Natural killer cell treated with Interleukin-12 subunit alpha and Interleukin-12 subunit beta and Interleukin-15 and Interleukin-18, amount 100 ng/mL, for 72 hours (primary cell): ENCODE results near the gene THY1. TPM values are rescaled to one million over a fixed set of nuclear protein-coding genes. Genes with fewer than 3 reads are reported as not detected.

Experiments used
- ATAC-seq, 2 donors: fragments of 150-1000 bp; cut with Tn5 transposase in 1 of 2; sonication (Bioruptor Pico), chemical (Tn5 transposase) in 1 of 2; 2 replicates each; pipeline ENCODE4 v1.10.0; 2021
- DNase-seq: peaks from one replicate; pipeline ENCODE4 v3.0.0; 2022; ENCODE audit warnings: low spot score
- H3K27ac Mint-ChIP-seq, 2 donors: 1 replicate in 1 of 2; 2 replicates in 1 of 2; pipeline ENCODE4 v1.8.0; 2022; ENCODE audit warnings: mixed read lengths in 2 of 2, mild to moderate bottlenecking in 1 of 2, moderate library complexity in 1 of 2
- H3K27me3 Mint-ChIP-seq, 2 donors: 1 replicate in 1 of 2; 2 replicates in 1 of 2; pipeline ENCODE4 v1.8.0; 2022; ENCODE audit warnings: mixed read lengths in 2 of 2
- H3K36me3 Mint-ChIP-seq: one replicate; pipeline ENCODE4 v1.8.0; 2022; ENCODE audit warnings: mixed read lengths
- H3K4me1 Mint-ChIP-seq, 2 donors: 1 replicate in 1 of 2; 2 replicates in 1 of 2; pipeline ENCODE4 v1.8.0; 2022; ENCODE audit warnings: low read depth in 2 of 2, mixed read lengths in 2 of 2, mild to moderate bottlenecking in 1 of 2
- H3K4me3 Mint-ChIP-seq: one replicate; pipeline ENCODE4 v1.8.0; 2022; ENCODE audit warnings: mixed read lengths
- H3K9me3 Mint-ChIP-seq: 2 replicates; pipeline ENCODE4 v1.8.0; 2022; ENCODE audit warnings: mixed read lengths
- total RNA-seq, 2 donors: library from RNA; stranded (reverse); gene quantifications; one replicate each; pipeline ENCODE4 v1.2.3, GENCODE V29; 2022

Gene THY1
- total RNA-seq, 2 donors from 2014 or later, result not detected

DNA sequence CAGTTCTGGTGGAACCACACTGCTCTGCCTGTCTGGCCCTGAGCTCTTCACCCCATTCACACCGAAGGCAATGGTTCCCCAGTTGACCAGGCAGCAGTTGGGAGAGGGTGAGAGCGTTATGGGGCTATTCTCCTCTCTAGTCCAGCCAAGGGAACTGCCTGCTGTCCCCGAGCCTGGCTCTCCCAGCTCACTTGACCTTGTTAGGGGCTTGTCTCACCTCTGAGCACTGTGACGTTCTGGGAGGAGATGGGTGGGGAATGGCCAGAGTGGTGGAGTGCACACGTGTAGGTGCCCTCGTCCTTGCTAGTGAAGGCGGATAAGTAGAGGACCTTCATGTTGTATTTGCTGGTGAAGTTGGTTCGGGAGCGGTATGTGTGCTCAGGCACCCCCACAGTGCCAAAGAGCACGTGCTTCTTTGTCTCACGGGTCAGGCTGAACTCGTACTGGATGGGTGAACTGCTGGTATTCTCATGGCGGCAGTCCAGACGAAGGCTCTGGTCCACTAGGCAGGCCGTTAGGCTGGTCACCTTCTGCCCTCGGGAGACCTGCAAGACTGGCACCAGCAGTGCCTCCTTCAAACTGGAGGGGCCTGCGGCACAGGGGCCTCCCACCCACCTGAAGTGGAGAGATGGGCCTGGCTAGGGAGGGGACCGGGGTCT is 3.0 kb downstream of the THY1 start:
- H3K27me3 Mint-ChIP-seq, result peaks cover 33 to 40% of the 10 kb centered on the region in 2 donors

DNA sequence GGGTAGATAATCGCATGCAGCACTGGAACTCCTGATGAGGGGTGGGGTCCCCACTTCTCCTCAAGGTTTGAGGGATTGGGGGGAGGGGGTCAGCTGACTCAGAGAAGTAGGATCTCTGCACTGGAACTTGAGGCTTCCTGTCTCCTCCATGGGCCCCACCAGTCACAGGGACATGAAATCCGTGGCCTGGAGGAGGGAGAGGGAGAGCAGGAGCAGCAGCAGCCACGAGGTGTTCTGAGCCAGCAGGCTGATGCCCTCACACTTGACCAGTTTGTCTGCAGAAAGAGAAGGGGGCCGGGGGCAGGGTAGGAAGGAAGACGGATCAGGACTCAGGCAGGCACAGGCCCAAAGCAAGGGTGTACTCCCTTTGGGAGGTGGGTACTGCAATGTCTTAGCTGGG is 3.7 kb downstream of the THY1 start:
- Mint-ChIP-seq H3K9me3 (no peaks in the 10 kb centered on the region), H3K27ac (no peak overlapping the region), H3K4me1 (peaks cover 7 to 8% of the 10 kb centered on the region in 2 donors), H3K36me3 (no peaks in the 10 kb centered on the region), H3K4me3 (no peak overlapping the region), H3K27me3 (peaks cover 26 to 38% of the 10 kb centered on the region in 2 donors)
- no peak for DNase-seq
- no peak for ATAC-seq

More for the DNA sequence above, 3.0 kb downstream of the THY1 start:
- no peak for DNase-seq
- Mint-ChIP-seq H3K9me3 (no peaks in the 10 kb centered on the region), H3K36me3 (no peaks in the 10 kb centered on the region), H3K4me1 (peaks cover 7 to 8% of the 10 kb centered on the region in 2 donors), H3K4me3 (no peak overlapping the region), H3K27ac (no peak overlapping the region)
- no peak for ATAC-seq

DNA sequence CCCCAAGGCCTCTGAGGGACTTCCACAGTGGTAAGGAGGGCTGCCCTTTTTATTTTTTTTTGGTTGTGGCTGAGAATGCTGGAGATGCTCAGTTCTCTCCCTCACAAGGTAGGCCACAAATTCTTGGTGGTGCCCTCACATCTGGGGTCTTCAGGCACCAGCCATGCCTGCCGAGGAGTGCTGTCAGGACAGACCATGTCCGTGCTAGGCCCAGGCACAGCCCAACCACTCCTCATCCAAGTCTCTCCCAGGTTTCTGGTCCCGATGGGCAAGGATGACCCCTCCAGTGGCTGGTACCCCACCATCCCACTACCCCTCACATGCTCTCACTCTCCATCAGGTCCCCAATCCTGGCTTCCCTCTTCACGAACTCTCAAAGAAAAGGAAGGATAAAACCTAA is 4.2 kb downstream of the THY1 start:
- Mint-ChIP-seq H3K4me3 (no peak overlapping the region), H3K36me3 (no peaks in the 10 kb centered on the region), H3K27me3 (peaks cover 21 to 36% of the 10 kb centered on the region in 2 donors), H3K27ac (no peak overlapping the region), H3K4me1 (peaks cover 7 to 8% of the 10 kb centered on the region in 2 donors), H3K9me3 (no peaks in the 10 kb centered on the region)
- ATAC-seq, result no peak
- DNase-seq, result no peak

DNA sequence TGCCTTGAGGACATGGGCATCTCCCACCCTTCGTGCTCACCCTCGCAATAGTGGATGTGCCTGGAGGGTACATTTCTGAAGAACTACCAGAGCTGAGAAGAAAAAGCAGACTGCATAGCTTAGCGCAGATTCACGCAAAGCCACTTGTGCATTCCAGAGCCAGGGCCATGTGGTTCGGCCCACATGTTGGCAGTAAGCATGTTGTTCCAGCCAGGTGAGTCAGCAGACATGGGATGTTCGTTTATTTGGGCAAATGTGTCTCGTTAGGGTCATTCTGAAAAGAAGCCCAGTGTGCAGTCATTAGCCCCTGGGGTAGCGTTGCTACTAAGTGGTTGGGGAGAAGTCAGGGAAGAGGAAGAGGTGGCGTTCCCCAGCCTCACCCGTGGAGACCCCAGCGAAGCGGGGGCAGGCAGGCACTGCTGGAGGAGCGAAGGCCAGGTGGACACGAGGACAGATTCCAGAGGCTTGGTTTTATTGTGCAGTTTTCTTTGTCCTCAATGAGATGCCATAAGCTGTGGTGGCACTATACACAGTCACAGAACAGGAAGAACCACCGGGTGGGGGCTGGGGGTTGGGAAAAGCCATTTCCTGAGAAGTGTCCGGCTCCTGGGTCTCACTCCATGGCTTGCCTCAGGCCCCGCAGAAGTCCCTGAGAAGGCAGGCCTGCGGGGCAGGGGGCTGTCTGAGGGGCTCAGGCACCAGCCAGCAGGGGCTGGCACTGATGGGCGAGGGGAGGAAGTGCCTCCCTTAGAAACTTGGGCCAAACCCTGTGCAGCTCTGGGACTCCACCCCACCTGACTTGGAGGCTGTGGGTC is 5.0 kb downstream of the THY1 start:
- DNase-seq (no peak), ATAC-seq (no peak)
- H3K4me1 Mint-ChIP-seq, result peaks cover 7 to 8% of the 10 kb centered on the region in 2 donors
- H3K27ac Mint-ChIP-seq, result no peak overlapping the region
- H3K27me3 Mint-ChIP-seq, result peaks cover 17 to 33% of the 10 kb centered on the region in 2 donors
- no peaks in the 10 kb centered on the region for H3K36me3 Mint-ChIP-seq
- no peak overlapping the region for H3K4me3 Mint-ChIP-seq
- no peaks in the 10 kb centered on the region for H3K9me3 Mint-ChIP-seq

GRCh38 chr11:119416606-119417580 is 6.1 kb downstream of the THY1 start:
- H3K4me1 Mint-ChIP-seq, result peaks cover under 1 to 1% of the 10 kb centered on the region in 2 donors
- DNase-seq (no peak), ATAC-seq (no peak)
- no peaks in the 10 kb centered on the region for H3K9me3 Mint-ChIP-seq
- no peak overlapping the region for H3K27ac Mint-ChIP-seq
- H3K4me3 Mint-ChIP-seq, result no peak overlapping the region
- no peaks in the 10 kb centered on the region for H3K36me3 Mint-ChIP-seq
- H3K27me3 Mint-ChIP-seq, result peaks cover 9 to 29% of the 10 kb centered on the region in 2 donors

GRCh38 chr11:119415966-119416365 is 7.0 kb downstream of the THY1 start:
- ATAC-seq (no peak), DNase-seq (no peak)
- Mint-ChIP-seq H3K4me3 (no peak overlapping the region), H3K27me3 (peaks cover 6 to 28% of the 10 kb centered on the region in 2 donors), H3K9me3 (no peaks in the 10 kb centered on the region), H3K4me1 (no peaks in the 10 kb centered on the region), H3K27ac (no peak overlapping the region), H3K36me3 (no peaks in the 10 kb centered on the region)

- Mint-ChIP-seq H3K27ac (no peak overlapping the region), H3K9me3 (no peaks in the 10 kb centered on the region), H3K27me3 (peaks cover 6 to 28% of the 10 kb centered on the region in 2 donors), H3K4me1 (no peaks in the 10 kb centered on the region), H3K36me3 (no peaks in the 10 kb centered on the region), H3K4me3 (no peak overlapping the region)
- no peak for ATAC-seq
- DNase-seq, result no peak
Observed at GRCh38 chr11:119415517-119415916, 7.5 kb downstream of the THY1 start.

DNA sequence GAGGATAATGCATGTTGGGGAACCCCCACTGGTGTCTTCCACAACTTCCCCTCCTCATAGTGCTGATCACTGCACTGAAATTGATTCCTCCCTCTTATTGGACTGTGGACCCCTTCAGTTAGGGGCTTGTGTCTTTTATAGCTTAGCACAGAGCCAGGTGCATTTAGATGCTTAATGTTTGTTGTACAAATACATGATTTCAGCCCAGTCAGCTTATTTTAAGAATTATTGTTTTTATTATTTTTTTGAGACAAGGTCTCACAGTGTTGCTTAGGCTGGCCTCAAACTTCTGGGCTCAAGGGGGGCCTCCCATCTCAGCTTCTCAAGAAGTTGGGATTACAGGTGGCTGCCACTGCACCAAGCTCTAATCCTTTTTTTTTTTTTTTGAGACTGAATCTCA is 8.2 kb downstream of the THY1 start:
- ATAC-seq (no peak), DNase-seq (no peak)
- Mint-ChIP-seq H3K4me3 (no peak overlapping the region), H3K4me1 (no peaks in the 10 kb centered on the region), H3K27me3 (peaks cover 6 to 25% of the 10 kb centered on the region in 2 donors), H3K36me3 (no peaks in the 10 kb centered on the region), H3K9me3 (no peaks in the 10 kb centered on the region), H3K27ac (no peak overlapping the region)

DNA sequence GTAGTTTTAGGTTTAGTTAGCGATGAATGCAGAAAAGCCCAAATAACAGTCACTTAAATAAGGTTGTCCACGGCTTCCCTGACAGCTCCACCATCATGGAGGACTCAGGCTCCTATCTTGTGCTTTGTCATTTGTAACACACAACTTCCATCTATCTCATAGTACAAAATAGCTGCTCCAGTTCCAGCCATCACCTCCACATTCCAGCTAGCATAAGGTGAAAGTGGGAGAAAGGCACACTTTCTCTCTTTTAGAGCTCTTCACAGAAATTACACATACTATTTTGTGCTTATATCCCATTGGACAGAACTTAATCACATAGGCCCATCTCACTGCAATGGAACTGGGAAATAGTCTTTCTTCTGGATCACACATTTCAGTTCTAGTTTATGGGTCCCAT is 8.7 kb downstream of the THY1 start:
- Mint-ChIP-seq H3K4me1 (no peaks in the 10 kb centered on the region), H3K9me3 (no peaks in the 10 kb centered on the region), H3K4me3 (no peak overlapping the region), H3K36me3 (no peaks in the 10 kb centered on the region), H3K27me3 (peaks cover 10 to 24% of the 10 kb centered on the region in 2 donors), H3K27ac (no peak overlapping the region)
- ATAC-seq (no peak), DNase-seq (no peak)

GRCh38 chr11:119412072-119412471 is 10.9 kb downstream of the THY1 start:
- no peak for DNase-seq
- no peak for ATAC-seq
- H3K27me3 Mint-ChIP-seq, result peaks cover 8 to 22% of the 10 kb centered on the region in 2 donors
- no peaks in the 10 kb centered on the region for H3K9me3 Mint-ChIP-seq
- H3K36me3 Mint-ChIP-seq, result no peaks in the 10 kb centered on the region
- H3K4me1 Mint-ChIP-seq, result no peaks in the 10 kb centered on the region
- no peak overlapping the region for H3K27ac Mint-ChIP-seq
- no peak overlapping the region for H3K4me3 Mint-ChIP-seq

DNA sequence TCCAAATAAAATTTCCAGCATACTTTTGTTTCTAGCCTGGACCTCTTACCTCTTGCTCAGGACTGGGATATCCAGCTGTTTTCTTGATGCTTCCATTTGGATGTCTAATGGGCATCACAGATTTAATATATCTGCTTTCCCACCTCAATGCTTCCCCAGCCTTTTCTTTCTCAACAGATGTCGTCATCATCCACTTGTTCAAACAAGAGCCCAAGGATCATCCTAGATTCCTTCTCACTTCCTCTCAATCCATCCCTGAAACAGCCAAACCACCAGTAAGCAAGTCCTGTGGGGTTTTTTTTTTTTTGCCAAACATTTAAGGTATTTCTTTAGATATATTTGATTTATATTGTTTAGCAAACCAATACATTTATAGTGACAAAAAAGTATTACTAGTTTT is 12.5 kb downstream of the THY1 start:
- ATAC-seq (no peak), DNase-seq (no peak)
- Mint-ChIP-seq H3K36me3 (no peaks in the 10 kb centered on the region), H3K4me3 (no peak overlapping the region), H3K9me3 (no peaks in the 10 kb centered on the region), H3K27ac (no peak overlapping the region), H3K4me1 (no peaks in the 10 kb centered on the region), H3K27me3 (peaks cover 8 to 21% of the 10 kb centered on the region in 2 donors)

DNA sequence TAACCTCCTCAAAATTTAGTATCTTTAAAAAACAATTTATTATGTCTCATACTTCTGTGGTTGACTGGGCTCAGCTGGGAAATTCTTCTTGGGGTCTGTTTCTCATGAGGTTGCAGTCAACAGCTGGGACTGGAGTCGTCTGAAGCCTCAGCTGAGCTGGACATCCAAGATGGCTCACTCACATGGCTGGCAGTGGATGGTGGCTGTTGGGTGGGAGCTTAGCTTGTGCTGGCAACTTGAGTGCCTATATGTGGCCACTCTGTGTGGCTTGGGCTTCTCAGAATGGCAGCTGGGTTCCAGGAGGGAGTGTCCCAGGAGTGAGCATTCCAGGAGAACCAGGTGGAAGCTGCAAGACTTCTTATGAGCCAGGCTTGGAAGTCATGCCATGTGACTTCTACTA is 13.2 kb downstream of the THY1 start:
- Mint-ChIP-seq H3K4me3 (no peak overlapping the region), H3K36me3 (no peaks in the 10 kb centered on the region), H3K9me3 (no peaks in the 10 kb centered on the region), H3K27me3 (peaks cover 8 to 20% of the 10 kb centered on the region in 2 donors), H3K4me1 (no peaks in the 10 kb centered on the region), H3K27ac (no peak overlapping the region)
- no peak for ATAC-seq
- no peak for DNase-seq

- H3K4me1 Mint-ChIP-seq, result no peaks in the 10 kb centered on the region
- ATAC-seq (no peak), DNase-seq (no peak)
- H3K27ac Mint-ChIP-seq, result no peak overlapping the region
- peaks cover 17% of the 10 kb centered on the region in 2 donors for H3K27me3 Mint-ChIP-seq
- H3K9me3 Mint-ChIP-seq, result no peaks in the 10 kb centered on the region
- H3K36me3 Mint-ChIP-seq, result no peaks in the 10 kb centered on the region
- H3K4me3 Mint-ChIP-seq, result no peak overlapping the region
Observed at GRCh38 chr11:119406005-119406404, 17.0 kb downstream of the THY1 start.
